SK-MEL-5 (cell line): ENCODE results near the gene PRKAG2. TPM values are rescaled to one million over a fixed set of nuclear protein-coding genes. Genes with fewer than 3 reads are reported as not detected.
"Not testable (repeated sequence)": the region's sequence is repeated elsewhere in the genome, so short reads cannot be mapped to it uniquely, and the experiment has no call there.

ENCODE experiments used
- DNase-seq: peaks from one replicate; pipeline ENCODE4 v3.0.0-alpha.2; 2016; ENCODE audit warnings: low read depth, low spot score
- in situ Hi-C: cut with HindIII; loops from 2 replicates; pipeline ENCODE4 v1.10.0; 2016; ENCODE audit warnings: low sequenced_read_pairs, high pct_unique_total_duplicates, low pct_unique_long_range_greater_than_20kb
- polyA plus RNA-seq, 2 experiments: library from polyadenylated mRNA; depleted of rRNA; stranded (reverse); fragments of >200 nt; gene quantifications; 2 replicates each; pipeline ENCODE4 v1.2.3, GENCODE V29; 2015
- total RNA-seq: library from RNA; depleted of rRNA; stranded (reverse); fragments of >200 nt; shearing (Covaris generic); gene quantifications from 2 replicates; pipeline ENCODE4 v1.2.3, GENCODE V29; 2014; rRNA removed

Gene PRKAG2
- total RNA-seq: 6.1 and 8.8 TPM in 2 replicates
- polyA plus RNA-seq (2015; cell fraction: cytosol; rRNA removed): 17.6 and 21.1 TPM in 2 replicates
- 15.3 and 33.3 TPM in 2 replicates for polyA plus RNA-seq (2015; cell fraction: nucleus; rRNA removed)

DNA sequence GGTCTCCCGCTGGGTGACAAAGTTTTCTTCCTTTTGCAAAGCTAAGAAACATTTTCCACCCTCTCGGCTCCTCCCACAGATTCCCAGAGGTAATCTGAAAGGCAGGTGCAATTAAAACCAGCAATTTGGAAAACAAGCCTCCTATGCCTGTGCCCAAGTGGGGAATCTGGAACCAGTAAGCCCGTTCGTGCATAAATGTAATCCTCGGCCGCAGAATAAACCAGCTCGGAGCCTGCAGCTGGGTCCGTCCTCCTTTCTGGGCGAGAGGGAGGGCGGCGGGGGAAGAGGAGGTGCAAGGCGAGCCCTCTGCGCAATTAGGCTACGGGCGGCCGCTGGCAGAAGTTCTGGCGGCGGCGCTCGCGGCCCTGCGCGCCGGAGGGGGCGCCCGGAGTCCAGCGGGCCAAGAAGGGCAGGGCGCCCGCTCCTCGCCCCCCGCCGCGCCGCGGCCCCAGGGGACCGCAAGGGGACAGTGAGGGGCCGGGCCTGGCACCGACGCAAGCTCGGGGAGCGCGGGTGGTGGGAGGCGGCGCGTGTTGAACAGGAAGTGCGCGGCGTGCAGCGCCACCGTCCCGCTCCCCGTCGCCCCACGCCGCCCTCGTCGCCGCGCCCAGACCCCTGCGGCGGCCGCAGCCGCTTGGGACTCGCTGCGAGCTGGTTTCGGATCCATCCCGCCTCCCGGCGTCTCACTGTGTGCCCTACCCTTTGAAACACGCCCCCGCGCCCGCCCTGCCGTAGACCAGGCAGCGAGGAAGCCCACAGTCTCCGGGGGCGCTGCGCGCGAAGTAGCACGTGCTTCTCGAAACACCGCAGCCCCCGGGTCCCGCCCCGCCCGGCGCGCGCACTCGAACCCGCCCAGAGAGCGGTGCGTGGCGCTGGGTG is at the start of gene PRKAG2:
TSS of gene PRKAG2 (minus strand) at position 217 of the 879 bp plus-strand sequence. CDS start 495 bp downstream, outside the sequence.
- peak; percentile 56 for DNase-seq
- in situ Hi-C loops: no loop called here

DNA sequence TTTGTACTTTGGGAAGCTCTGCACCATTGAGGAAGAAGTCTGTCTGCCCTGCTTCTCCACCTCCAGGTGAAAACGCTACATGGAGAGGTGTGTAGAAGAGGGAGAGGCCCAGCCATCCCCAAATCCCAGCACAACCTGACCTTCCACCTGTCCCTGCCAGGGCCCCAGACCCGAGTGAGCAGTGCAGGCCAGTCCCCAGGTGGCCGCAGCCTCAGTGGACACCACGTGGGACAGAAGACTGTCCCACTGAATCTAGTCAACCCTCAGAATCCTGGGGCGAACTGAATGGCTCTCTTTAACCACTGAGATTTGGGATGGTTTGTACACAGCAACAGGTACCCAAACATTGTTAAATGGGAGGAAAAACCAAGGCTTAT is 49.4 kb upstream of the PRKAG2 start:
- DNase-seq: no peak
- in situ Hi-C loops: no loop called here

DNA sequence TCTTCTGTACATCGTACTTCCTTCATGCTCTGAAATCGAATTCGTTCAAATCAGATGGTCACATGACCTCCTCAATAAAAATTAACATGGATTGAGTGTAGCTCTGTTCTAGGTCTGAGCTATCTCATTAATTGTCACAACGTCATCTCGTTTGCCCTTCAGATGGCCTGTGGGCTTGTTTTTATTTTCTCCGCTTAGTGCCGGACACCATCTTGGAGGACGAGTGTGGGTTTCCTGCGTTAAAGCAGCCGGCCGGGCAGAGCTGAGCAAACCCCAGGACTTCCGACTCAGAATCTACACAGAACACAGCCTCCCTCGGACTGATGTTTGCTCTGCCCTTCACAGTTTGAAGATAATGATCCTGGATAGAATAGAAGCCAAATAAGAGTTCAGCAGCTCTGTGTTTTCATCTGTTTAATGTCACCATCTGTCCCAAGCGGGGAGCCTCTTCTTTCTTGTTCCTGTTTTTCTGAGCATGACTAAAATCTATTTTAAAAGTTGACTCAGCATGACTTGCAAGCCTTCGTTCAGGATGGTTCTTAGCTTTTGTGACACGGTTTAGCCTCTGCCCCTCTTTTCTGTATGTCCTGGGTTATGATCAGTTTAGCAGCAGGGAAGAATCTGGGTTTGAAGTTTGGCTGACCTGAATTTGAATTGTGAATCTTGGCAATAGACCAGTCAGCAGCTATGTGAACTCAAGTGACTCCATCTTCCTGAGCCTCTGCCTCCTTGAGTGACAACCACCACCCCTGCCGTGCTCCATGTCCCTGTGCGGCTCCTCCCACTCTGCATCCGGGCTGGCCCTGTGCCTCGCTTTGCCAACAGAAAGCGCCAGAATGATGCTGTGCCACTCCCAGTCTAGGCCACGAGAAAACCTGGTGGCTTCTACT is 48.8 kb upstream of the PRKAG2 start:
- in situ Hi-C loops: no loop called here
- no peak for DNase-seq

- in situ Hi-C loops: no loop called here
- DNase-seq: no peak
These were observed 47.6 kb upstream of the PRKAG2 start for GRCh38 chr7:151924508-151924907.

GRCh38 chr7:151924001-151924400 is 47.1 kb upstream of the PRKAG2 start:
- in situ Hi-C loops: no loop called here
- no peak for DNase-seq

GRCh38 chr7:151923097-151923876 is 46.4 kb upstream of the PRKAG2 start:
- no peak for DNase-seq
- in situ Hi-C loops: no loop called here

DNA sequence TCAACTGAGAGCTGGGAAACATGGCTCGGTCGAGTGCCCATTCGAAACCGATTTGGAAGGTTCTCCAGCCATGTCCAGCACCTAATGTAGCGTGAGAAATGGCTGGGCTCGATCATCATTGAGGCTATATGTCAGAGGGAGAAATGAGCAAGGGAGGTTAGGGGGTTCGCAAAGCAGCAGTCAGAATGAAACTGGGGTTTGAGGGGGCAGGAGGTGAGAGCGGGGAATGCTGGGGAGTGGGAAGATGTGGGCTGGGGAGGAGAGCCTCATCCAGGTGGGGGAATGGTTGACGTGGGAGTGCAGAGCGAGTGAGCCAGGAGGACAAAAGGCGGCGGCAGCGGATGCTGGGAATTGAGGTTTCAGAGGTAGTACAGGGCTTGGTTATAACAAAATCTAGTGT is 44.5 kb upstream of the PRKAG2 start:
- no peak for DNase-seq
- in situ Hi-C loops: no loop called here

DNA sequence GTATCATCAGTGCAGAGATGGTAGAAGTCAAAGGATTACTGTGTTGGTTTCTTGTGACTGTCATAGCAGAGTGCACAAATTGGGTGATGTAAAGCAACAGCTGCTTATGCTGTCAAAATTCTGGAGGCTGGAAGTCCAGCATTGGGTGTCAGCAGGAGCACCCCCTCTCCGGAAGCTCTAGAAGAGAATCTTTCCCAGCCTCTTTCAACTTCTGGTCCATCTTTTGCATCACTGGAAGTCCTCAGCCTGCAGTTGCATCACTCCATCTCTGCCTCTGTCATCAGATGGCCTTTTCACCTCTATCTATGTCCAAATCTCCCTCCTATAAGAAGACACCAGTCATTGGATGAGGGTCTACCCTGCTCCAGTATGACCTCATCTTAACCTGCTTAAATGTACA is 43.6 kb upstream of the PRKAG2 start:
- in situ Hi-C loops: no loop called here
- DNase-seq: no peak

- no peak for DNase-seq
- in situ Hi-C loops: no loop called here
These were observed 42.7 kb upstream of the PRKAG2 start for GRCh38 chr7:151919595-151919994.

DNA sequence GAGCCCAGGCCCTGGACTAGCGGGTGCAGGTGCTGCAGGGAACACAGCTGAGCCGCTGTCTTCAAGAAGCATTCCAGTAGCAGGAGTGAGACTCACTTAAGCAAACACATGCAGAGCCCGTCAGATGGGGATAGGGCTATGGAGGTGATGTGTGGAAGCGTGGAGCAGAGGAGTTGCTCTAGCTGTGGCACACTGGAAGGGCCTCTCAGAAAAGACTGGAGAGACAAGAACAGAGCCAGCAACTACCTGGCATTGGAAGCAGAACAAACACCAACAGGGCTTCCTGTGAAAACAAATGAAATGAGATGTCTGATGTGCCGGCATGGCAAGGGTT is 41.6 kb upstream of the PRKAG2 start:
- DNase-seq: no peak
- in situ Hi-C loops: no loop called here

GRCh38 chr7:151917791-151918509 is 41.0 kb upstream of the PRKAG2 start:
- DNase-seq: no peak
- in situ Hi-C loops: no loop called here

DNA sequence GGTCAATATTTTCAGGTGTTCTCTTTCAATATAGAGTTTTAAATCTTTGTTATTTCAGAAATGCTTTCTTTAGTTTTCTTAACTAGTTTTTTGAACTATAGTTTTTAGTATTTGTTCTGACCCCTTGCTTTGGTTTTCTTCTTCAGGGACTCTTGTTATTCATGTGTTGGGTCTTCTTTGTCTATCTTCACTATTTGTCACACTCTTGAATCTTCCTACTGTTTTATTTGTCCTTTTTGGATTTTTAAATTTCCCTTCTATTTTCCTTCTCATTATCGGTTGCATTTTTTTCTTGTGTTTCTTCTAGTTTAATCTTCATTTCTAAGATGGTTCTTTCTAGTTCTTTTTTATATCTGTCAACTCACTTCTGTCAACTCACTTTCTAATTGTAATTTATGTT is 37.1 kb upstream of the PRKAG2 start:
- DNase-seq: no peak
- in situ Hi-C loops: no loop called here

GRCh38 chr7:151910655-151911054 is 33.7 kb upstream of the PRKAG2 start:
- DNase-seq, in situ Hi-C loops: not testable (repeated sequence)

DNA sequence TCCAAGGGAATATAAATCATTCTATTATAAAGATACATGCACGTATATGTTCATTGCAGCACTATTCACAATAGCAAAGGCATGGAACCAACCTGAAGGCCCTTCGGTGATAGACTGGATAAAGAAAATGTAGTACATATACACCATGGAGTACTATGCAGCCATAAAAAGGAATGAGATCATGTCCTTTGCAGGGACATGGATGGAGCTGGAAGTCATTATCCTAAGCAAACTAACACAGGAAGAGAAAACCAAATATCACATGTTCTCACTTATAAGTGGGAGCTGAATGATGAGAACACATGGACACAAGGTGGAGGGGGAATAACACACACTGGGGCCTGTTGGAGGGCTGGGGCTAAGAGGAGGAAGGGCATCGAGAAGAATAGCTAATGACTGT is 30.2 kb upstream of the PRKAG2 start:
- in situ Hi-C loops, DNase-seq: not testable (repeated sequence)

DNA sequence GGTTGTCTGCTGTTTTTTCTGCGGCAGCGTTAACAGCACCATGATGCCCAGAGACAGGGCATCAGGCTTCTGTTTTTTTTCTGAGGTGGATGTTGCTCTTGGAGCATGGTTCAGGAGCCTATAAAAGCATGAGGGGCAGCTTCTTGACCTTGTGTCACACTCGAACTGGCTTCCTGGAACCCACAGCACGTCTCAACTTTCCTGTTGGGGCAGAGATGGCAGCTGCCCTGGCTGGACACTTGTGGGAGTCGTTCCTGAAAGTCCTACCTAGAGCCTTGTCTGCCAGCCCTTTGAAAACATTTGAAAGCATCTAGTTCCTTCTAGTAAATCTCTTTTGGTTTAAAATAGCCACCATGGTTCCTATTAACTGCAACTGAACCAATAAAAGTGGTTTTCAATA is 28.9 kb upstream of the PRKAG2 start:
- in situ Hi-C loops: no loop called here
- no peak for DNase-seq

GRCh38 chr7:151905353-151905752 is 28.4 kb upstream of the PRKAG2 start:
- no peak for DNase-seq
- in situ Hi-C loops: no loop called here

DNA sequence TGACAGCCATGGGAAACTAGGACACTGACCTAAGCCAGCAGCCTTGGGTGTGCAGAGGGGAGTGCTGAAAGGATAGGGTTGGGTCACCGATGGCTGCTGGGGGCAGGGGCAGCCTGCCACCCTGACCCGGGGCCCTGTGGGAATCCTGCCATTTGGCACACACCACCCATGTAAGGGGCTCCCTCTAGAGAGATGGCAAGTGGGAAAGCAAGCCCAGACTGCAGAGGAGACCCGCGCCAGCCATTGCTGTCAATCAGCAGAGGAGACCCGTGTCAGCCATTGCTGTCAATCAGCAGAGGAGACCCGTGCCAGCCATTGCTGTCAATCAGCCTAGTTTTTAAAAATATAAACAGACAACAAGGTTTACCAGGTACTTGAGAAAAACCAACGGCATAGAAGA is 27.4 kb upstream of the PRKAG2 start:
- DNase-seq: no peak
- in situ Hi-C loops: no loop called here
